Mononuclear cell (primary cell): ENCODE data around the gene PARD3B. TPM values are rescaled to one million over a fixed set of nuclear protein-coding genes. Genes with fewer than 3 reads are reported as not detected.

Experiments used
- H3K27me3 ChIP-seq: 2 replicates; pipeline ENCODE4 v1.6.0; 2011; ENCODE audit warnings: low read length, control low read depth; ENCODE audit not compliant: insufficient read depth
- H3K4me1 ChIP-seq: 2 replicates; pipeline ENCODE4 v1.5.1; 2011; ENCODE audit warnings: mild to moderate bottlenecking, low read length, control low read depth; ENCODE audit not compliant: insufficient read depth
- H3K4me3 ChIP-seq: 2 replicates; pipeline ENCODE4 v1.5.1; 2011; ENCODE audit warnings: mild to moderate bottlenecking, low read length, moderate library complexity
- H3K9me3 ChIP-seq: 2 replicates; pipeline ENCODE4 v1.5.1; 2011; ENCODE audit warnings: low read depth, mild to moderate bottlenecking, control low read depth, low read length
- total RNA-seq: library from RNA; depleted of rRNA; stranded (reverse); fragments of >200 nt; gene quantifications from one replicate; pipeline ENCODE4 v1.2.3, GENCODE V29; 2012

PARD3B gene
- total RNA-seq, 1 donor = 0.94 TPM

DNA sequence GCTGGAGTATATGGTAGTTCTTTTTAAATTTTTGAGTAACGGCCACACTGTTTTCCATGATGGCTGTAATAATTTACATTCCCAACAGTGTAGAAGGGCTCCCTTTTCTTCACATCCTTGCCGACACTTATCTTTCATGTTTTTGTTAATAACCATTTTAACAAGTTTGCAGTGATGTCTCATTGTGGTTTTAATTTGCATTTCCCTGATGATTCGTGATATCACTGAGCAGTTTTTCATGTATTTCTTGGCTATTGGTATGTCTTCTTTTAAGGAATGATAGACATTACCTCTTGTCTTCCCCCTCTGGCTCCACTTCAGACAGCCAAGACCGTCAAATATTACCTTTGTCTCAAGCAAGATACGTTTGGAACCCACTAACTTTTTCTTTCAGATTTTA lies 765.9 kb downstream of the PARD3B start:
- no peak overlapping the region for H3K4me3 ChIP-seq
- H3K27me3 ChIP-seq = no peaks in the 10 kb centered on the region
- no peaks in the 10 kb centered on the region for H3K9me3 ChIP-seq
- no peaks in the 10 kb centered on the region for H3K4me1 ChIP-seq

DNA sequence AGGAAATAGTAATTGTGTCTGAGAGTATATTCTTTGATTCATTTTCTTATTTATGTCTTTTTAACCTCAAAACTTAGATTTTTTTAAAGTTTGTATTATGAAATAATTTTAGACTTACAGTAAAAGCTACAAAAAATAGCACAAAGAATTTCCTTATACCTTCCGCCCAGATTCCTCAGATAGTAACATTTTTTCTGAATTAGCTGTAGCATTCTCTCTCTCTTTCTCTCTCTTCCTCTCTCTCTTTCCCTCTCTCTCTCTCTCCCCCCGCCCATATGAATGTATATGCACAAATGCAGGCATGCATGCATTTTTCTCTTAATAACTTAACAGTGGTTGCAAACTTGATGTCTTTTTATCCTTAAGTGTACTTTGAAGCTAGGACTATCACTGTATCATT lies 776.0 kb downstream of the PARD3B start:
- H3K27me3 ChIP-seq = no peaks in the 10 kb centered on the region
- H3K4me1 ChIP-seq = no peaks in the 10 kb centered on the region
- H3K9me3 ChIP-seq = no peaks in the 10 kb centered on the region
- H3K4me3 ChIP-seq = no peak overlapping the region

DNA sequence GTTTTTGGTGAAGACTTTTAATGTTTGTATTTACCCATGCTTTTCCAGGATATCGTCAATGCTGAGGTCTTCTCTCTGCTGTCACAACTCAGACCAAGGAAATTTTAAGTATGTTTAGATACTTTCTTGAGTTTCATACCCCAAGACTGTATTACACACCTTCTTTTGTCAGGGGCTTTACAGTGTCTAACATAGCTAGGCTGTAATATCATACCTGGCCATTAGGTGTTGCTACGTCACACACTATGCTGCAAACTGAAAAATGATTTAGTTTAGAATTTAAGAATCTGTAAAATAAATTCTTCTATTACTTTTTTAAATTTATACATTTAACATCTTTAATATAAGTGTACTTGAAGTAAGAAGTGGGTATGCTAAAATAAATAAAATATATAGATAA lies 778.7 kb downstream of the PARD3B start:
- Histone ChIP-seq H3K4me3 (no peak overlapping the region), H3K27me3 (no peaks in the 10 kb centered on the region), H3K4me1 (no peaks in the 10 kb centered on the region), H3K9me3 (no peaks in the 10 kb centered on the region)

DNA sequence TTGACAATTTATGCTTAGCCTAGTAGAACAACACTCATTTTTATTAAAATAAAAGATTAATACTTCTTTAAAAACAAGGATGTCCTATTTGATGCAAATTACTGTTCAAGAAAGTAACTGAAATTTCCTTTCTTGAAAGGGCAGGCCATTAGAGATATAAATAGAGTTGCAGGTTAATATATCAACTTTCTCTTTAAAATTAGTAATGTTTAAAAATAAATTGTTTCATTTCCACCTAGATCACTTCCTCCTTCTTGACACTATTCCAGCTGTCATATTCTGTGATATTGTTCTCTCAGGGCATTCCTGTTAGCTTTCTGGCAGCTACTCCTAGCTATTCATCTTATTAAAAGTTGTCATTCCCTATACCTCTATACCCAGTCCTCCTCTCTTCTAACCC lies 779.1 kb downstream of the PARD3B start:
- H3K27me3 ChIP-seq = no peaks in the 10 kb centered on the region
- no peaks in the 10 kb centered on the region for H3K4me1 ChIP-seq
- no peaks in the 10 kb centered on the region for H3K9me3 ChIP-seq
- no peak overlapping the region for H3K4me3 ChIP-seq

DNA sequence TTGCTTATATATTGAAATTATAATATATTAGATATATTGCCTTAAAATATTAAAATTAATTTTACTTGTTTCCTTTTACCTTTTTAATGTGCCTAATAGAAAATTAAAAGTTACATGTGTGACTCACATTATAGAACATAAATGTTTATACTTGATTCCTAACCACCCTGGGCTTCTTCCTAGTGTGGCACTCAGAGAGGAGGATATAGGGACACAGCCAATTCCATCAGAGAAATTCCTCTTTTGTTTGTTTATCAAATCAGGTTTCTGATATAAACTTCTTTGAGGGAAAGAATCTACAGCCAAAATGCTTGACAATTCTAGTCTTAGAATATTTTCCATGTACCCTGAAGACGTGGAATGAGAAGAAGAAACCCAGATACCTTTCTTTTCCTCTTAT lies 788.1 kb downstream of the PARD3B start:
- Histone ChIP-seq H3K4me1 (no peaks in the 10 kb centered on the region), H3K9me3 (no peaks in the 10 kb centered on the region), H3K4me3 (no peak overlapping the region), H3K27me3 (no peaks in the 10 kb centered on the region)

DNA sequence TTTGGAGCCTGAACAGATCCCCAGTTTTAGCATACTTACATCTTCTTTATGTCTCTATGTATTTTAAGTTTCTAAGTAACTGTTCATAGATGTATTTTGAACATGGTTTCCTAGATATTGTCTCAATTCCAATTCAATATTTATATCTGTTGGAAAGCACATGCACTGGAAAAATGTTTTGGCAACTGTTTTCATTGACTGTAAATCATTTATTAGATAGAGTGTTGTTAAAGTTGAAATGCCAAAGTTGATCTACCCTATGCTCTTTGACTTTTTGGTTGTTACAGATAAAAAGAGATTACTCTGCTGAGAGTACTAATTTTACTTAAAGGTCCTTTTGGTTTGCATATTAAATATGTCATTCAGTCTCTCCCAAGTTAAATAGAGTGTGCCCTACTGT lies 792.0 kb downstream of the PARD3B start:
- no peaks in the 10 kb centered on the region for H3K9me3 ChIP-seq
- H3K4me1 ChIP-seq = no peaks in the 10 kb centered on the region
- no peaks in the 10 kb centered on the region for H3K27me3 ChIP-seq
- no peak overlapping the region for H3K4me3 ChIP-seq

DNA sequence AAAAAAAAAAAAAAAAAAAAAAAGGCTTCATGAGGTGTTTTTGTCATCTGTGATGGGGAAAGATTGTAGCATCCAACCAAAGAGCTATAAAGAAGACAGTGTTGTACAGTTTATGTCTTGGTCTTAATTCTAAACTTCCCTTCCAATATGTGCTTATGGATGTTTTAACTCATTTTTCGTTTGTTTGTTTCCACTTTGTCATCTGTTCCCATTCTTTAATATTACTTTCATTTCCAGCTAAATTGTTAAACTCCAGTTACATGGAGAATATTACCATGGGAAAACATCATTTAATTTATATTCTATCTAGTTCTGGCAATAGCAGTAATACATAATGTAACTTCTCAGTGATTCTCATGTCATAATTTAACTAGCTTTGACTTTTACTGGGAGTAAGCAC lies 792.9 kb downstream of the PARD3B start:
- no peaks in the 10 kb centered on the region for H3K9me3 ChIP-seq
- no peak overlapping the region for H3K4me3 ChIP-seq
- H3K4me1 ChIP-seq = no peaks in the 10 kb centered on the region
- no peaks in the 10 kb centered on the region for H3K27me3 ChIP-seq

DNA sequence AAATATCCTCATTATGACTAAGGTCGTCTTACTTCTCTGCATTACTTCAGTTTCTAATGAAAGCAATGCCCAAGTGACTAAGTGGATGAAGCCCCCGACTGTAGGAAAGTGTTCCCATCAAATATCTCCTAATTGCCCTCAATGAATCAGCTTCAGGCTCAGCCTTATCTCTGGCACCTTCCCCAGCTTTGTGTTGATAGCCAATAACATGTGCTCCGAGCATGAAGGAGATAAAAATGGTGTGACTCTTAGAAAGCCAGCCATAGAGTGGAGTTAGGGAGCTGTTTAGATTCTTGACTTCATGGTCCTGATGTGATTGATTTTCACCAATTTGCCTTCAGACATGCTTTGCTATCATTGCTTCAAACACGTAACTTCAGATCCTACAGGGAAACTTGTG lies 797.8 kb downstream of the PARD3B start:
- Histone ChIP-seq H3K4me1 (no peaks in the 10 kb centered on the region), H3K27me3 (no peaks in the 10 kb centered on the region)

DNA sequence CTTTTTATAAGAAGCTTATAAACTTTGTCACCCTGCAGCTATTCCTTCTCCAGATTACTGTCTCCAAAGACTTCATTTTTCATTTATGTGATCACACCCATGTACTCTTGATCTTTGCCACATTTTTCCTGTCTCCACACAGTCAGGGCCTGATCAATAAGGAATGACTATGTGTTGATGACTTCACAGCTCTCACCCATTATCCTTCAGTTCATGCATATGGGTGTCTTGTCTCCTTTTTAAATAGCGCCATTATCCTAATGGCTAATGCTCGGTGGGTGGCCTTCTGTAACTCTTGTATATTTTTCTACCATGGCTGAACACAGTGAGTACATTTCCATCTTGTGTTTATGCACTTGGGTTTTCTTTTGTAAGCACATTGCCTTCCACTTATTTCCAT lies 801.4 kb downstream of the PARD3B start:
- H3K27me3 ChIP-seq = no peaks in the 10 kb centered on the region
- H3K4me1 ChIP-seq = no peaks in the 10 kb centered on the region
- no peaks in the 10 kb centered on the region for H3K9me3 ChIP-seq
- no peak overlapping the region for H3K4me3 ChIP-seq

More for the DNA sequence above, 797.8 kb downstream of the PARD3B start:
- H3K4me3 ChIP-seq = no peak overlapping the region
- H3K9me3 ChIP-seq = no peaks in the 10 kb centered on the region

DNA sequence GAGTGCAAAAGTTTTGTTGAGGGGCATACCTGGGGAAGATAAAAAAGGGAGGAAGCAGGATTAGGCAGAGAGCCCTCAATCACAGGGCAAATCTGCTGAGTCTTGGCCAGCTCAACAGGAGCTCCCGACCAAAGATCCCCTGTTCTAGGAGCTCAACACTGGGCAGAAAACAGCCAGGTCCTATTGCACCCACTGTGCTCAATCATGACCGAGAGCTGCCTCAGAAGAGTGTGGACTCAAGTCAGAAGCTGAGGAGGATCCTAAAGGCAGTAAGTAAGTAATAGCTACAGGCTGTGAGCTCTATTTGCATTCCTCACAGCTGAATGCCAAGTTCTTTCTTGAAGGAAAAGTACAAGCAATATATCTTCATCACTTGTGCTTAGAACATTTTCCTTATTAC lies 802.6 kb downstream of the PARD3B start:
- no peaks in the 10 kb centered on the region for H3K9me3 ChIP-seq
- H3K4me1 ChIP-seq = no peaks in the 10 kb centered on the region
- no peak overlapping the region for H3K4me3 ChIP-seq
- no peaks in the 10 kb centered on the region for H3K27me3 ChIP-seq

DNA sequence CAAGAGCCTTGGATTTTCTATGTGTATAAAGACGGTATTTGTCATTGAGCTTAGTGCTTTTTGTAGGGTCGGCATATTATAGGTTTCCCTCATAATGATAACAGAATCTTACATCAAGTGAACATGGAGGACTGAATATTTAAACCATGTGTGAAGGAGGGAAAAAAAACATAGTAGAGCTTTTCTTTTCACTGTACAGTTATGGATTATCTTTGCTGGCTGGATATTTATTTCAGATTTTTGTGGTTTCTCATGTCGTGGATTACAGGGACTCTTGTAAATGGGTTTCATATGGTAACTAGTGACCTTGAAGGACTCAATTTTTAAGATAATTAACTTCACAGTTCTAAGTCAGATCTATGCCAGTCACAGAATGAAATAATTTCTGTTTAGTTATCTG lies 806.8 kb downstream of the PARD3B start:
- no peaks in the 10 kb centered on the region for H3K27me3 ChIP-seq
- no peaks in the 10 kb centered on the region for H3K9me3 ChIP-seq
- H3K4me3 ChIP-seq = no peak overlapping the region
- H3K4me1 ChIP-seq = no peaks in the 10 kb centered on the region

DNA sequence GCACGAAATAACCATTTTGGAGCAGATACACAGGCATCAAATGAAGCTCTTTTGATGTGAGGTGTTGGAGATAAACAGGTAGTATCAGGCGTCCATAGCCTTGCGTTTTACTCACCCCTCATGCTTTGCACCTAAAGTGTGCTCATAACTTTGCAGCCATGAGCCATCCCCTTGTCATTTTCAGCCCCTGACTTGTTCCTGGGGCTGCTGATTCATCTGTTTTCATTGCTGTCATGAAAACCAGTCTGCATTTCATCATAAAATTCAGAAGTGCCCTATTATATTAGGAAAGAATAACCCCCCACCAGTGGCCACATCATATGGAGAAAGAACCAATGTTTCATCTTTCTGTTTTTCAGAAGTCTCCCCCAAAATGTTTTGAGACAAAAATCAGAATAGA lies 807.3 kb downstream of the PARD3B start:
- no peak overlapping the region for H3K4me3 ChIP-seq
- H3K4me1 ChIP-seq = no peaks in the 10 kb centered on the region
- H3K27me3 ChIP-seq = no peaks in the 10 kb centered on the region
- H3K9me3 ChIP-seq = no peaks in the 10 kb centered on the region

DNA sequence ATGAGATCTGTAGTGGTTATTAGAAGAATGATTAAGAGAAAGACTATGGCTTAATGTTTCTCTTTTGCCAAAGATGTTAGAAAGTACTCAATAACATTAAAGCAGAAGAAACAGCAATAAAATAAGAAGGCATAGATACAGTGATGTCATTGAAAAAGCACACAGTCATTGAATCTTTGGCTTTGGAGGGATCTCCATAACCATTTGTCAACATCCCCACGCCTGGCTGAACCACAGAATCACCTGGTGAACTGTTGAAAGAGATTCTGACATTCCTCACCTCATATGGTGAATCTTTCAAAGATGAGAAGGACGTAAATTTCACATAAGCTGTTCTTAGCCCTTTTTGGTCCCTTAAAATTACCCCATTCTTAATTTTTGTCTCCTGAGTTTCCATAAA lies 812.5 kb downstream of the PARD3B start:
- Histone ChIP-seq H3K9me3 (no peaks in the 10 kb centered on the region), H3K4me3 (no peak overlapping the region), H3K27me3 (no peaks in the 10 kb centered on the region), H3K4me1 (no peaks in the 10 kb centered on the region)

DNA sequence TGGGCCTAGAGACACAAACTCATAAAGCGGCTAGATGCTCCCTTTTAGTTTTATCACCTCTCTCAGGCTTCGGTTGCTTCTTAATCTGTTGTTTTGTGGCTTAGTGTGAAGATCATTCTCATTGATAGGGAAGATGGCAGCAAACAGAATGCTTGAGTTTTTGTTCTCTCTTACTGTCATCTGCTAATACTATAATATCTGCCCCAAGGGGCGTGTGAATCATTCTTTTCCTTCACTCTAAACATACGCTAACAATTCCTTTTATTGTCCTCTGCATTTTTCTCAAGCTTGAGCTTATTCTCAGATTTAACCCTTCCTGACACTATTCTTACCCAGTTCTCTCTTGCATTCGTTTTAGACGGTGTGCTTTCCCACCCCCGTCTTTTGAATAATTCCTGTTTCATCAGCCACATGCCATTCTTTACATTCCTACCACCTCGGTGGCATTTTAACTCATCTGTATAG lies 813.1 kb downstream of the PARD3B start:
- Histone ChIP-seq H3K4me3 (no peak overlapping the region), H3K4me1 (no peaks in the 10 kb centered on the region), H3K9me3 (no peaks in the 10 kb centered on the region), H3K27me3 (no peaks in the 10 kb centered on the region)

DNA sequence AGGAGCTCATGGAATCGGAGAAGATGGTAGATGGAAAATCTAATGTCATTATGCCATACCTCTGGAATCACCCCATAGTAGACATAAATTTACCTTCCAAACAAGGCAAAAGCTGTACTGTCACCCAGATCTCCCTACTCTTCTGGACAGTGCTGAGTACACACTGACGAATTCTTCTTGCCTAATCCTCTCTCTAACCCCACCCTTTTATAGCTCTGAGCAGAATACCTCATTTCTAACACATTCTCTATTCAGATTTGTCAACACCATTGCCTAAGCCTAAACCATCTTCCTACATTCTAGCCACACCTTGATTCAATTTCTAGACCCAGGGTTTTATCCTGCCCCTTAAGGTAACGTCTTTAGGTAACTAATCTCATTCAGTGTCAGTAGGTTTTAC lies 816.0 kb downstream of the PARD3B start:
- Histone ChIP-seq H3K27me3 (no peaks in the 10 kb centered on the region), H3K4me1 (no peaks in the 10 kb centered on the region), H3K4me3 (no peak overlapping the region), H3K9me3 (no peaks in the 10 kb centered on the region)

DNA sequence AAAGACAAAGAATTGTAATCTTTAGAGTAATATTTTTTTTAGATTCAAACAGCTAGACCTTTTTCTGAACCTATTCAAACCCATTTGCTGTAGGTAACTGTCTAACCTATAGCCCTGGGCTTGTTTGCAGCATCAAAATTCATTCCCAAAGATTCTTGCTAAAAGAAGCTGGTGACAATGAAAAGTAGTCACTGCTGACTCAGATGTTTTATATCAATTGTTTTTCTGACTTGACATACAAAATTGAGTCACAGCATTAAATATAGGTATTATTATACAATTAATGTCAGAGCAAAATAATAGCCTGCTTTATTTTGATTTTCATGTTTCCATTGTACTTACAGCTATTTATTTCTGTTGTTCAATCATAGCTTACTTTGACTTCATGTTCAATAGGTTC lies 816.7 kb downstream of the PARD3B start:
- H3K4me1 ChIP-seq = no peaks in the 10 kb centered on the region
- H3K27me3 ChIP-seq = no peaks in the 10 kb centered on the region
- H3K9me3 ChIP-seq = no peaks in the 10 kb centered on the region
- H3K4me3 ChIP-seq = no peak overlapping the region

DNA sequence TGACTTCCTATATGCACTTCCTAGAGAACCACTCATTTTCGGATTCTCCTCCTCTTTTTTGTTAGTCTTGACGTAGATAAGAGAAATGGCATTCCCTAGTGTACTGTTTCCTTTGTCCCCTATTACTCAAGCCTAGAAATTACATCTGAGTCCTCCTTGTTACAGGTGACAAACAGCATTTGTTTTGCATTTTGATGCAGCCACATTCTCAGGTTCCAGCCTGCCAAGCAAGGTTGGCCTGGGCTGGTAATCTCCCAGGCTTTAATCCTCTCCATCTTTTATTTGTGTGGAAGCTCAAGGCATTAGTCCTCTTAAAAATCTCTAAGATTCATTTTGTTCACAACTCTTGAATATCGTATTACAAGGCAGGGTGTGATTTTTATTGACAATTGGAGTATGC lies 819.0 kb downstream of the PARD3B start:
- Histone ChIP-seq H3K9me3 (no peaks in the 10 kb centered on the region), H3K4me1 (no peaks in the 10 kb centered on the region), H3K4me3 (no peak overlapping the region), H3K27me3 (no peaks in the 10 kb centered on the region)
